NCI-H187 (cell line): ENCODE measurements around the gene SOCS6.
"Not testable (repeated sequence)": the region's sequence is repeated elsewhere in the genome, so short reads cannot be mapped to it uniquely, and the experiment has no call there.

Experiments used
- DNase-seq, 2 experiments: peaks; one replicate each; lab custom pipeline; 2025; lab: John Stamatoyannopoulos, UW

The SOCS6 gene, protein sequence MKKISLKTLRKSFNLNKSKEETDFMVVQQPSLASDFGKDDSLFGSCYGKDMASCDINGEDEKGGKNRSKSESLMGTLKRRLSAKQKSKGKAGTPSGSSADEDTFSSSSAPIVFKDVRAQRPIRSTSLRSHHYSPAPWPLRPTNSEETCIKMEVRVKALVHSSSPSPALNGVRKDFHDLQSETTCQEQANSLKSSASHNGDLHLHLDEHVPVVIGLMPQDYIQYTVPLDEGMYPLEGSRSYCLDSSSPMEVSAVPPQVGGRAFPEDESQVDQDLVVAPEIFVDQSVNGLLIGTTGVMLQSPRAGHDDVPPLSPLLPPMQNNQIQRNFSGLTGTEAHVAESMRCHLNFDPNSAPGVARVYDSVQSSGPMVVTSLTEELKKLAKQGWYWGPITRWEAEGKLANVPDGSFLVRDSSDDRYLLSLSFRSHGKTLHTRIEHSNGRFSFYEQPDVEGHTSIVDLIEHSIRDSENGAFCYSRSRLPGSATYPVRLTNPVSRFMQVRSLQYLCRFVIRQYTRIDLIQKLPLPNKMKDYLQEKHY

DNA sequence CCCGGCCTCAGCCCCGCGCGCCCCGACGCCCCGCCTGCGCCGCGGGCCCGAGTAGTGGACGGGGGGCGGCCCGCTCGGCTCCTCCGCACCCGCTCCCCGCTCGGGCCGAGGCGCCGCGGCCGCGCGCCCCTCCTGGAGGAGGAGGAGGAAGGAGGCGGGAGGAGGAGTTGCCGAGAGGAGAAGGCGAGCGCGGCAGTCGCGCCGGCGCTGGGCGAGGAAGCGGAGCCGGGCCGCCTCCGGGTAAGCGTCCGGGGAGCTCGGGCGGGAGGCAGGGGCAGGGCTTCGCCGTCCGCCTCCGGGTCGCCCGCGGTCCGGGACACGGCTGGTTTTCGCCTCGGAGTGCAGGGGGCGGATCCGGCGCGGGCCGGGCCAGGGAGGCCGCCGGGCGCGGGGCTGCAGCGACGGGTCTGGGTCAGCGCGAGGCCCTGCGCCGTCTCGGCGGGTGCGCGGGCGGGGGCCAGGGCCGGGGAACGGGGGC lies at the start of gene SOCS6:
Gene SOCS6 (plus strand): TSS at position 195 of the 478 bp plus-strand sequence. CDS start 35,624 bp downstream, outside the sequence.
- peak in 1 of 2 experiments; percentile 10 for DNase-seq

- DNase-seq, result no peak
These were observed 45.5 kb upstream of the SOCS6 start for GRCh38 chr18:70243131-70243929.

DNA sequence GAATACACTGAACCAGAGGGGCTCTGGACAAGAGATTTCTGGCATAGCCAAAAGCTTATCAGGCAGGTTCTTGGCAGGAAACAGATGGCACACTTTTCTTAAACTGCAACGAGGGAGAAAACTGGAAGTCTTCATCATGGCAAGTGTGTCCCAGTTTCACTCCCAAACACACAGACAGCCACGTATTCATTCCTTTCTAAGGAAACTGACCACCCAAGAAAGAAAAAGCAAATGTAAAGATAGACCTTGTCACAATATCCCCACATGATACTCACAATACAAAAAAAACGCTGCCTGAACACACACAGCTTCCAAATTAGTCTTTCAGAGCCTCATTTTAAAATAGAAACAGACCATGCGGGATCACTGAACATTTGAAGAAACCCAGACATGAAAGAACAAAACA lies 42.8 kb upstream of the SOCS6 start:
- DNase-seq, result no peak

- DNase-seq, result no peak
These were observed 39.7 kb upstream of the SOCS6 start for GRCh38 chr18:70249118-70249517.

GRCh38 chr18:70249861-70250260 lies 39.0 kb upstream of the SOCS6 start:
- not testable (repeated sequence) for DNase-seq

- DNase-seq, result no peak
These were observed 38.1 kb upstream of the SOCS6 start for GRCh38 chr18:70250781-70251180.

DNA sequence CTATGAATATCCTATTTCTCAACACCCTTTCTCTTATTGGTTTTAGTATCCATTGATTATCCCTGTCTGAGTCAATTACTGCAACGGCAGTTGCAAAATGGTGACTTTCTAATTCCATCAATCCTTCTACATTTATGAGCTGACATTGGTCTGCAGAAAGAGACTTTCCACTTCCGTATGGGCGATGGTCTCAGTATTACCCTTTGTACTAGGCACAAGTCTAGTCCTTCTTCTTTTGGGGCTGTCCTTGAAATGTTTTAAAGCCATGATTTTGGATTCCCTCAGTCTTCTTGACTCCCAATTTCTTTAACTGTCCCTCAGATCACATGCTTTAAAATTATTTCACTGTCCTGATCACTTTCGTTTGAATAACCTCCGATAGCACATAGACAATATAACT lies 32.7 kb upstream of the SOCS6 start:
- DNase-seq, result no peak

- DNase-seq, result no peak
These were observed 31.9 kb upstream of the SOCS6 start for GRCh38 chr18:70256994-70257393.

GRCh38 chr18:70258243-70258642 lies 30.6 kb upstream of the SOCS6 start:
- DNase-seq, result no peak

DNA sequence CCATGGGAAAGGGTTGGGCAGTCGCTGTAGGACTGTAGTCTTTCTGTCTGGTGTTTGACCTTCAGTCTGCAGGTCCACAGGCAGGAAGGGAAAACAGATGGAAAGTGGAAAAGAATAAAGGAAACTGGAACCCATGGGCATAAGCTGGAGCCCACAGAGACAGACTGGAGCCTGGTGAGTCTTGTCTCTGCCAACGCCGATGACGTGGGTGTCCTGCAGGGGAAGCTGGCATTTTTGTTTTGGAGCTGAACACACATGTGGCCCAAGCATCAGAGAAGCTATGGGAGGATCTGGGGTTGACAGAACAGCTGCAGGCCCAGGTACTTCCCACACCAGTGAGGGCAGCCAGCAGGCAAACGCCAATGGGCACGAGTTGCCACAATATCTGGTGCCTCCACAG lies 28.2 kb upstream of the SOCS6 start:
- DNase-seq, result no peak

GRCh38 chr18:70261141-70261788 lies 27.6 kb upstream of the SOCS6 start:
- DNase-seq, result no peak

GRCh38 chr18:70263336-70263735 lies 25.5 kb upstream of the SOCS6 start:
- DNase-seq, result no peak

GRCh38 chr18:70271742-70272141 lies 17.1 kb upstream of the SOCS6 start:
- no peak for DNase-seq

DNA sequence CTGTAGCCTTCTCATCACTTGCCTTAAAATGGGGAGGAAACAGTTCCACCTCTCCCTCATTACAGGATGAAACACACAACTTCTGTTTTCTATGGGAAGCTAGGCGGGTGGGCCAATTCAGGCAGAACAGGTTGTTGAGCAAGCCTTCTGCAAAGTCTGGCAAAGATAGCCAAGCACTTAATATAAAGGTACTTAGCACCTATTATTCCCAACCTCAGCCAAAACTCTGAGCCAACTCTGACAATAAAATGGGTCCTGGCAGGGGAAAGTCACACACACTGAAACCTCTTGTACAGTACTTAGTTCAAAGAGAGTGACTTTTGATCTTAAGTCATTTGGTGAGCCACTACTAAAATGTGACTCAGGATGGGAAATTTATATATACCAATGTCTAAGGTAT lies 15.8 kb upstream of the SOCS6 start:
- DNase-seq, result no peak

DNA sequence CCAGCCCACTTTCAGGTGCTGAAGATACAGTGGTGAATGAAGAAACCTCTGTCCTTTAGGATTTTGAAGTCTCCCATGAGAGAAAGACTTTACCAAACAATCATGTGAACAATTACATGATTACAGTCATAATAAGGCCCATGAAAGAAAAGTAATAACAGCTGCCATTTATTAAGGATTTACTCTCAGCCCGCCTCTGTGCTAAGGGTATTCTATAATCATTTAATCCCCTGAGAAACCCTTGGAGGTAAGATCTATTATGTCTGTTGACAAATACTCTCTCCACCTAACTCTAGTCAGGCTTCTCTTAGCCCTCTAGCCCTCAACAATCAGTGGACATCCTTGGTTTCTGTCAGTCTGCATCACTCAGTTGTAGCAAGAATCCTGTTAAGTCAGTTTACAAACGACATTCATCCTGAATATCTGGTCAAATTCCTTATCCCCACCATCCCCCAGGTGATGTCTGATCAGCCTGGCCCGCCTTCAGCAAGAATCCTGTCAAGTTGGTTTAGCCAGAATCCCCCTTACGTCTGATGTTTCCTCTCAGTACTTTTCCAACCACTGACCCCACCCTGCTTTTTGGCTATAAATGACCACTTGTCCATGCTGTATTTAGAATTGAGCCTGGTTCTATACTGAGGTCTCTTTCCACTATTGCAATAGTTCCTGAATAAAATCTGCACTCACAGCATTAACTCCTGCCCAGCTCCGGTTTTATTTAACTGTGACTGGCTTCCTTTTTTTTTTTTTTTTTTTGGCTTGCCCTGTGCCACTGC lies 12.2 kb upstream of the SOCS6 start:
- DNase-seq, result no peak

- no peak for DNase-seq
These were observed 9.4 kb upstream of the SOCS6 start for GRCh38 chr18:70279470-70279869.

DNA sequence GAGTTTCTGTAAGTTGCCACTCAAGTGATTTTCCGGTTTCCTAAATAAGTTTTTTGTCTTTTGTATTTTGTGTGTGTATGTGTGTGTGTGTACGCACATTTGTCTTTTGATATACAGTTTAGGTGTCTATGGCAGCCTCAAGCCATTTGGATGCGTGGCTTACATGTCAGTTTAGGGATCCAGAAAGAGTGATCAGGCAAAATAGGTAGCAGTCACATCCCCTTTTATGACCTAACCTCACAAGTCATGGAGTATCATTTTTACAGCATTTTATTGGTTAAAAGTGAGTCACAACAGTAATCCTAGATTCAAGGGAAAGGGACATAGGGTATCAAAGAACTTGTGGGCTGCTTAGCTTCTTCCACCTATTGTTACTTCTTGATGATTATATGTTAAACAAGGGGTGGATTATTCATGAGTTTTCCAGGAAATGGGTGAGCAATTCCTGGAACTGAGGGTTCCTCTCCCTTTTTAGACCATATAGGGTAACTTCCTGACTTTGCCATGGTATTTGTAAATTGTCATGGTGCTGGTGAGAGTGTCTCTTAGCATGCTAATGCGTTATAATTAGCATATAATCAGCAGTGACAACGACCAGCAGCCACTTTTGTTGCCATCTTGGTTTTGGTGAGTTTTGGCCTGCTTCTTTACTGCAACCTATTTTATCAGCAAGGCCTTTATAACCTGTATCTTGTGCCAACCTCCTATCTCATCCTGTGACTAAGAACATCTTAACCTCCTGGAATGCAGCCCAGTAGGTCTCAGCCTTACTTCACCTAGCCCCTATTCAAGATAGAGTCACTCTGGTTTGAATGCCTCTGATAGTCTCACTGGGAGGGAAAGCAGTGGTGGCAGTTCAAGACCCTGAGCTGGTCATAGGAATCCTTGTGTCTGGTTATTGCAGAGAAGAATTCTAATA lies 8.6 kb upstream of the SOCS6 start:
- DNase-seq, result no peak

GRCh38 chr18:70284976-70285620 lies 3.7 kb upstream of the SOCS6 start:
- DNase-seq, result no peak

DNA sequence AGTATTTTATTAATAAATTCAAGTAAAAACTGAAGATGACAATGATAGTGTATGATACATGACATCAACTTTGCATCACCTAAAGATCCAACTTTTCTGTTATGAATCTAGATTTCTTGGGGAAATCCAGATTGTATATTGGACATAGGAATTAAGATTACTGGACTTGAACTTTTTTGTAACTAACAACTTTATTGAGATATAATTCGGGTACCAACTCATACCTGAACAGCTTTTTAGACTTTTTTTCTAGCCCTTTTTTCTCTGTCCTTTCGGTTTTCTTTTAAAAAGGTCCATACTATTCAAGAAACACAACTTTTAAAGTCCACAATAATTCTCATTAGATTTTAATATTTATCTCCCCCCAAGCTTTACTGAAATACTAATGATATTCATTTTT lies 1.1 kb upstream of the SOCS6 start:
- no peak for DNase-seq
